Measurements from ENCODE around the gene SLC1A2. TPM values are rescaled to one million over a fixed set of nuclear protein-coding genes. Genes with fewer than 3 reads are reported as not detected.
"Not testable (repeated sequence)": the region's sequence is repeated elsewhere in the genome, so short reads cannot be mapped to it uniquely, and the experiment has no call there.

Gene SLC1A2
- total RNA-seq, 3 donors from 2014 or later: 0.32 to 23.7 (median 10.5) TPM

- TF ChIP-seq POLR2AphosphoS5 (IDR thresholded peaks at IDR 0.05) (no peak), POLR2A (IDR thresholded peaks at IDR 0.05) (no peak), CTCF (IDR thresholded peaks at IDR 0.05) (no peak)
- Histone ChIP-seq H3K36me3 (no peaks in the 10 kb centered on the region), H3K4me1 (peaks cover 0 to 3% of the 10 kb centered on the region in 2 donors), H3K9me3 (no peaks in the 10 kb centered on the region), H3K27ac (no peak overlapping the region), H3K4me3 (no peak overlapping the region), H3K27me3 (no peaks in the 10 kb centered on the region)
- no peak for DNase-seq (ENCODE audit: low spot score in 2 of 2)
- intact Hi-C loops (cut with DNase I; ENCODE audit: low total_unique reads): no loop called here
Observed at GRCh38 chr11:35230388-35230787, 189.0 kb downstream of the SLC1A2 start.

DNA sequence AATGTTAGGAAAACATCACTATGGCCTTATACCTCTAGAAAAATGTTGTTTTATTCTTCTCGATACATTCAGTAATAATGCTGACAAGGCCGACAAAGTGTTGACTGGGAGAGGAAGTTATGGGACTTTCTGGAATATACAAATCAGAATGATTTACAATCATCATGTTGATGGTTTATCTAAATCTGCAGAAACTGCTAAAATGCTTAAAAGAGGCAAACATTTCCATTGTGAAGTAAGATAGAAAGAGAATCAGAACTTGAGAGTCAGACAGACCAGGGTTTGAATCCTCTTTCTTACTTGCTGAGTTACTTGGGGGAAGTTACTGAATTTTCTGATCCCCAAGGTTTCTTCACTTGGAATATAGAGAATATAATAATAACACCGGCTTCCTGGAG, 191.0 kb downstream of the SLC1A2 start:
- Histone ChIP-seq H3K4me3 (no peak overlapping the region), H3K36me3 (no peaks in the 10 kb centered on the region), H3K27ac (peak overlapping the region in 1 of 2 donors; percentile 54), H3K9me3 (no peaks in the 10 kb centered on the region), H3K27me3 (no peaks in the 10 kb centered on the region), H3K4me1 (no peaks in the 10 kb centered on the region)
- DNase-seq (ENCODE audit: low spot score in 2 of 2): no peak
- intact Hi-C loops (cut with DNase I; ENCODE audit: low total_unique reads): no loop called here
- TF ChIP-seq POLR2A (IDR thresholded peaks at IDR 0.05): no peak
- TF ChIP-seq CTCF (IDR thresholded peaks at IDR 0.05): no peak
- no peak for TF ChIP-seq POLR2AphosphoS5 (IDR thresholded peaks at IDR 0.05)

- Histone ChIP-seq H3K36me3 (no peaks in the 10 kb centered on the region), H3K9me3 (no peaks in the 10 kb centered on the region), H3K4me1 (no peaks in the 10 kb centered on the region), H3K27me3 (no peaks in the 10 kb centered on the region), H3K4me3 (no peak overlapping the region), H3K27ac (peak overlapping the region in 1 of 2 donors; percentile 54)
- intact Hi-C loops (cut with DNase I; ENCODE audit: low total_unique reads): no loop called here
- TF ChIP-seq POLR2AphosphoS5 (IDR thresholded peaks at IDR 0.05) (no peak), POLR2A (IDR thresholded peaks at IDR 0.05) (no peak), CTCF (IDR thresholded peaks at IDR 0.05) (no peak)
- DNase-seq (ENCODE audit: low spot score in 2 of 2): no peak
Observed at GRCh38 chr11:35227576-35228327, 191.6 kb downstream of the SLC1A2 start.

DNA sequence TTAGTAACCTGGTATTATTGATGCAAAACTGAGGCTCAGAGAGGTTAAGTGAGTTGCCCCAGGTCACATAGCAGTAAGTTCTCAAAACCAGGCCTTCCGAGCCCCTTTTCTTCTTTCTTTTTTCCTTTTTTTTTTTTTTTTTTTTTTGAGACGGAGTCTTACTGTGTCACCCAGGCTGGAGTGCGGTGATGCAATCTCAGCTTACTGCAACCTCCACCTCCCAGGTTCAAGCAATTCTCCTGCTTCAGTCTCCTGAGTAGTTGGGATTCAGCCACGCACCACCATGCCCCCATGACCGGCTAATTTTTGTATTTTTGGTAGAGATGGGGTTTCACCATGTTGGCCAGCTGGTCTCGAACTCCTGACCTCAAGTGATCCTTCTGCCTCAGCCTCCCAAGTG, 192.6 kb downstream of the SLC1A2 start:
- peak overlapping the region in 1 of 2 donors; percentile 54 for H3K27ac ChIP-seq
- H3K4me3 ChIP-seq; H3K36me3 ChIP-seq; H3K27me3 ChIP-seq; H3K4me1 ChIP-seq; H3K9me3 ChIP-seq; DNase-seq (ENCODE audit: low spot score in 2 of 2); intact Hi-C loops (cut with DNase I; ENCODE audit: low total_unique reads): not testable (repeated sequence)

DNA sequence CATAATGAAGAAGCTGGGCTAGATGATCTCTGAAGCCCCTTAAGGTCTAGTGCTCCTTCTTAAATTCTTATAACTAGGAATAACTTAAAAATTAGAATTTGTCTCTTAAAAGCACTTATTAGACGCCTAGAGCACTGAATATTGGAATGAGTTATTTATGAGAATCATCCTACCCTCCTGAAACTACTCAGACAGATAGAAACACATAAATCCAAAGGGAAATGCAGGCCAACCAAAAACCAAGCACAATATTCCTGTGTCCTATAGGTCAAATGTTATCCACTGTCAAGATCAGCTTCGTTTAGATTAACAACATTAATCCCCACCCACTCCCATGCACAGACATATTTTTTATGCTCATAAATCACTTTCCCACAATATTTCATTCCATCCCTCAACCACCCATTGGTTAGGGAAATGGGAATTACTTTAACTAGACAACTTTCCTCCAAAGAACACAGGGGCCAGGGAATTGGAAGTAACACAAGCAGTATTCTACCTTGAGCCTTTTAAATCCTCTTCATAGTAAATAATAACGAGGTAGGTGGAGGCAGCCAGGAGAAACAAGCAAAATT, 193.3 kb downstream of the SLC1A2 start:
- no peak for DNase-seq (ENCODE audit: low spot score in 2 of 2)
- Histone ChIP-seq H3K4me1 (no peaks in the 10 kb centered on the region), H3K9me3 (no peaks in the 10 kb centered on the region), H3K36me3 (no peaks in the 10 kb centered on the region), H3K27me3 (no peaks in the 10 kb centered on the region), H3K4me3 (no peak overlapping the region), H3K27ac (no peak overlapping the region)
- intact Hi-C loops (cut with DNase I; ENCODE audit: low total_unique reads): no loop called here
- TF ChIP-seq CTCF (IDR thresholded peaks at IDR 0.05): no peak
- TF ChIP-seq POLR2AphosphoS5 (IDR thresholded peaks at IDR 0.05): no peak
- TF ChIP-seq POLR2A (IDR thresholded peaks at IDR 0.05): no peak

All from breast epithelium (tissue), 4 donors.